Kidney (tissue), 14 donors: ENCODE data around the gene KIF15. TPM values are rescaled to one million over a fixed set of nuclear protein-coding genes. Genes with fewer than 3 reads are reported as not detected.

Experiments used
- DNase-seq, 5 donors: peaks; one replicate each; pipeline ENCODE4 v3.0.0-alpha.2; 2013 to 2020
- FAIRE-seq: peaks from 2 replicates; lab custom pipeline; 2012; peaks lifted over from hg19 to GRCh38; lab: Jason Lieb, UNC
- H3K27ac ChIP-seq, 2 donors: one replicate each; pipeline ENCODE4 v1.7.0; 2013; ENCODE audit warnings: low read depth in 2 of 2, low read length in 2 of 2, inconsistent platforms in 1 of 2
- H3K27me3 ChIP-seq: one replicate; pipeline ENCODE4 v1.7.1; 2013; ENCODE audit warnings: low read length, inconsistent platforms; ENCODE audit not compliant: control insufficient read depth, insufficient read depth
- H3K36me3 ChIP-seq, 3 donors: one replicate each; pipeline versions ENCODE4 v1.7.0 to v1.7.1; 2013; ENCODE audit warnings: low read length in 3 of 3, control low read depth in 1 of 3, inconsistent platforms in 1 of 3; ENCODE audit not compliant: insufficient read depth in 3 of 3, control insufficient read depth in 2 of 3
- H3K4me1 ChIP-seq, 3 donors: one replicate each; pipeline versions ENCODE4 v1.7.0 to v1.7.1; 2013; ENCODE audit warnings: low read length in 3 of 3, inconsistent platforms in 1 of 3, low read depth in 1 of 3; ENCODE audit not compliant: control insufficient read depth in 2 of 3, insufficient read depth in 2 of 3
- H3K4me3 ChIP-seq, 3 donors: one replicate each; pipeline versions ENCODE4 v1.7.0 to v1.8.1; 2013; ENCODE audit warnings: low read length in 3 of 3, control low read depth in 1 of 3, inconsistent platforms in 1 of 3
- H3K9ac ChIP-seq, 3 donors: one replicate each; pipeline versions ENCODE4 v1.7.0 to v1.7.1; 2013; ENCODE audit warnings: low read length in 3 of 3, control low read depth in 1 of 3, inconsistent platforms in 1 of 3
- H3K9me3 ChIP-seq, 3 donors: one replicate each; pipeline versions ENCODE4 v1.7.0 to v1.7.1; 2013; ENCODE audit warnings: low read length in 3 of 3, control low read depth in 1 of 3, inconsistent platforms in 1 of 3; ENCODE audit not compliant: control insufficient read depth in 2 of 3, insufficient read depth in 1 of 3
- CTCF ChIP-seq: IDR thresholded peaks from 3 replicates; pipeline ENCODE4 v1.5.1; 2012; ENCODE audit warnings: mild to moderate bottlenecking, moderate library complexity, borderline replicate concordance; ENCODE audit not compliant: insufficient read depth; ENCODE audit errors: extremely low read depth
- intact Hi-C: fragments of 100-400 bp; cut with DNase I; formaldehyde crosslinking; loops from one replicate; pipeline ENCODE4 v1.11.1; 2022
- polyA plus RNA-seq: library from polyadenylated mRNA; stranded (reverse); fragments of 350-450 nt; fragmentation: Illumina TruSeq; extraction: RNeasy Lipid Tissue Mini Kit (QIAGEN cat#74804); gene quantifications from one replicate; pipeline ENCODE4 v1.2.3, GENCODE V29; 2014; ENCODE audit warnings: low read depth, low replicate concordance; ENCODE audit not compliant: insufficient read depth
- total RNA-seq: library from RNA; stranded (reverse); fragmentation: NEBNext Ultra II Directional; extraction: Animal tissue kit (Norgen Biotek cat#: 25700); gene quantifications from one replicate; pipeline ENCODE4 v1.2.1, GENCODE V29; 2021
- donor health status: control.
- donor health status: control.
- donor health status: control.
- donor health status: control.
- donor health status: control.
- donor health status: DM: yes; HTN: yes; CAD: no.
- donor health status: Normal renal cell carcinoma (clear cell type).

The KIF15 gene
- total and polyA plus RNA-seq, 2 donors from 2014 or later = 0.32 to 0.72 TPM

DNA sequence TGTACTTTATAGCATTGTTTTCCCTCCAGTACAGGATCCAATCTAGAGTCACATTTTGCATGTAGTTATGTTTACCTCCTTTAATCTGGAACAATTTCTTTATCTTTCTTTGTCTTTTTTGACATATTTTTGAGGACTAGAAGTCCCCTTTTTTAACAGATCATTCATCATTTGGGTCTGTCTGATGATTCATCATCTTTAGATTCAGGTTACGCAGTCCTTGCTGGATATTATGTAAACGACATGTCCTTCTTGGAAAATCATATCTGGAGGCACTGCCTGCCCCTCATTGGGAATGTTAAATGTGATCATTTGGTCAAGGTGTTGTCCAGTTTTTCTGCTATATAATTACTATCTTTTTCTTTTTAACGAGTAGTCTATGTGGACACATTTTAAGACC lies 131.1 kb downstream of the KIF15 start:
- H3K27me3 ChIP-seq = no peaks in the 10 kb centered on the region
- no peak overlapping the region for H3K9ac ChIP-seq
- H3K4me3 ChIP-seq = no peak overlapping the region
- no peak for TF ChIP-seq CTCF
- H3K36me3 ChIP-seq = no peaks in the 10 kb centered on the region
- DNase-seq (no peak), FAIRE-seq (no peak)
- no peaks in the 10 kb centered on the region for H3K4me1 ChIP-seq
- no peak overlapping the region for H3K27ac ChIP-seq
- no peaks in the 10 kb centered on the region for H3K9me3 ChIP-seq
- intact Hi-C loops = no loop called here

DNA sequence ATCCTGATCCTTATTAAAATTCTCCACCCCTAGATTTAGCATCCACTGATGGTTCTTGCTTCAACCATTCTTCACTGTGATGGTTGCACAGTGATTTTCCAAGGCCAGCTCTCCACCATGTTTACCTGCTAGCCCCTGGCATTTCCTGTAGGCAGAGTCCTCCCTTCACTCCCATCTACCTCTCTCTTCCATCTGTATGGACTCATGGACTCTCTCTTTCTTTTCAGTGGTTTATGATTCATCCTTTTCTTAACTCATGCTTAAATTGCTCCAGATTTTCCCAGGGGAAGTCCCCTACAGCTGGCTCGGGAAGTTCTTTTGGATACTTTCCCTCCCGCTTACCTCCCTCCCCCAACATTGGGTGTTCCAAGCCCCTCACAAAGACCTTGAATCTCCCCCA lies 131.5 kb downstream of the KIF15 start:
- no peaks in the 10 kb centered on the region for H3K9me3 ChIP-seq
- H3K9ac ChIP-seq = no peak overlapping the region
- no peaks in the 10 kb centered on the region for H3K4me1 ChIP-seq
- H3K36me3 ChIP-seq = no peaks in the 10 kb centered on the region
- no peak overlapping the region for H3K4me3 ChIP-seq
- no peak overlapping the region for H3K27ac ChIP-seq
- DNase-seq = no peak
- no peak for FAIRE-seq
- H3K27me3 ChIP-seq = no peaks in the 10 kb centered on the region
- TF ChIP-seq CTCF = no peak
- intact Hi-C loops = no loop called here

DNA sequence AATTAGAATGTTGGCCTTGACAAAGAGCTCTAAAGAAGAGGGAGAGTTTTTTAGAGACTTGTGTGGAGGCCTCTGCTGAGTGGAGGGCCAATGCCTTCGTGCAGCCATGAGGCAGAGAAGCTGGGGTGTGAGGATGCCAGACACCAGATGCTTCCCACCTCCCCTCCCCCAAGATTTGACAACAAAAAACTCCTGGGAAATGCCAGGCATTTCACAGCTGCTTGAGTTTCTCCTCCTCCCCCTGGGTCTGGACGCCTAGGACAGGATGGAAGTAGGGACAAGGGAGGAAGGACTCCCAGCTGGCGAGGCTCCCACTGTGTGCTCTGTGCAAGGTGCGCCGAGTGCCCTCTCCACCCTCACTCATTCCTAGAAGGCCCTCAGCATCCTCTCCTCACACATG lies 132.9 kb downstream of the KIF15 start:
- FAIRE-seq = no peak
- no peaks in the 10 kb centered on the region for H3K36me3 ChIP-seq
- intact Hi-C loops = no loop called here
- no peak for TF ChIP-seq CTCF
- H3K27me3 ChIP-seq = no peaks in the 10 kb centered on the region
- no peaks in the 10 kb centered on the region for H3K9me3 ChIP-seq
- H3K9ac ChIP-seq = no peak overlapping the region
- H3K4me3 ChIP-seq = no peak overlapping the region
- H3K27ac ChIP-seq = no peak overlapping the region
- H3K4me1 ChIP-seq = no peaks in the 10 kb centered on the region
- DNase-seq = peak in 2 of 5 donors; percentile 4 to 29

GRCh38 chr3:44896440-44896839 lies 134.8 kb downstream of the KIF15 start:
- intact Hi-C loops = no loop called here
- no peak overlapping the region for H3K4me3 ChIP-seq
- H3K27ac ChIP-seq = no peak overlapping the region
- no peaks in the 10 kb centered on the region for H3K9me3 ChIP-seq
- H3K4me1 ChIP-seq = no peaks in the 10 kb centered on the region
- H3K36me3 ChIP-seq = no peaks in the 10 kb centered on the region
- FAIRE-seq (no peak), DNase-seq (no peak)
- no peak for TF ChIP-seq CTCF
- H3K9ac ChIP-seq = no peak overlapping the region
- no peaks in the 10 kb centered on the region for H3K27me3 ChIP-seq
